Activated CD4-positive, alpha-beta T cell treated with anti-CD3 and anti-CD28 coated beads for 48 hours (primary cell): ENCODE measurements around the gene KLHL29.

Source experiments
- DNase-seq: peaks from one replicate; pipeline ENCODE4 v3.0.0-alpha.2; 2020

KLHL29 gene

DNA sequence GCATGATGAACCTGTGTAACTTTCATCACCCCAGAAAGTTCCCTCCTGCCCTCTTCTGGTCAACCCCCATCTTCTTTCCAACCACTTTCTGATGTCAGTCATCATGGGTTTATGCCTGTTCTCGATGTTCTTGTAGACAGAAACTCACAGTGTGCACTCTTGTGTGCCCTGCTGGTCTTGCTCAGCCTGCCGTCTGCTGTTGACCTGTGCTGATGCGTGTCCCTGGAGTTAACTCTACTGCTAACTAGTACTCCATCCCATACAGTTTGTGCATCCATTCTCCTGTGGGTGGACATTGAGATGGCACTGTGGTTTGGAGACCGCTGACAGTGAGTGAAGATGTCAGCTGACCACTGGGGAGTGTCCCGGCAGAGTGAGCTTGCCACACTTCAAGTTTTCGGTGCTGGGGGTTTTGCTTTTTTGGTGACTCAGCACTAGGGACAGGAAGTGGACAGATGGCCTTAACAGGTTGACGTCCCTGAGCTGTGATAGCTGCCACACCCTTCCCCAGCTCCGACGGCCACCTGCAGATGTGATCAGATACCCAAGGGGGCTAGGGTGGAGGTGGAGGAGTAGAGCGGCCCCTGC lies 14.8 kb downstream of the KLHL29 start:
- no peak for DNase-seq

DNA sequence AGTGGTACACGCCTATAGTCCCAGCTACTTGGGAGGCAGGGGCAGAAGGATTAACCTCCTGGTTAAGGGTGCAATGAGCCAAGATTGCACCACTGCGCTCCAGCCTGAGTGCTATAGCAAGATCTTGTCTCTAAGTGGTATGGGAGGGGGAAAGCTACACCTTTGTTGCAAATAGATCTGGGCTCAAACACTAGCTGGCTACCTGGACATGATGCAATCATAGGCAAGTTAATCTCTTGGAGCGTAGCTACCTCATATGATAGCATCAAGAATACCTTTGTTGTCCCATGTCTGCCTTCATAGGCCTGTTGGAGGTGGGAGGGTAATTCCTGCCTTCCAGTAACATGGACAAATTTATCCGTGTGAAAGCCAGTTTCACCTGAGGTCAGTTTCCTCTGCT lies 15.7 kb downstream of the KLHL29 start:
- no peak for DNase-seq

DNA sequence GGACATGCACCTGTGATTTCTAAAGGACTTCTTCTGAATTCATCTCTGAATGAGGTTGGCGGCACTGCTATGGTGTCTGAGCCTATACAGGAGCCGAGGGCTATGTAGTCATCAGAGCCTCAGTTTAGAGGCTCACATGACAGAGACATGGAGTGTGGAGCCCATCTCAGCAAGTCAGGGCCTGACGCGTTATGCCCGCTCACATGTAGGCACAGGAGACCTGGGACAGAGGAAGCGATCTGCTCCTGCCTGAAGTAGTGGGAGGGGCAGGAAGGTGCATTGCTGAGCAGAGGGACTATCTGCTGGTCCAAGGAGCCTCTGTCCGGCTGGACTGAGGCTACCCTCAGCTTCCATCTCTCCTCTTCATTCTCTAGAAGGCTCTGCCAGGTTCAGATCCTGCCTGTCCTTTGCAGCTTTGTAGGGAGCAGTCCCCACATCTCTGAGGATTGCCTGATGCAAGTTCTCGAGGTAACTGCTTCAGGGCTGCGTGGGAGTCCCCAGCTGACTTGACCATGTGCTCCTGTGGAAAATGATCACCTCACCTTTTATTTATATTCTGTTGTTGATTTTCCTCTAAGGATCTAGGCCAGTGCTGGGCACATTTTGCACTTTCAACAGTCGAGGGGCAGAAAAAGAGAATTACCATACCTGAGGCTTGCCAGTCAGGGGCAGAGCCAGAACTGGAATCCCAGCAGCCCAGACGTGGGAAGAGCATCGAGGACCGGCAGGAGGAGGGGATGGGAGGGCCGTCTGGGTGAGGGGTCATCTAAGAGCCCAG lies 16.6 kb downstream of the KLHL29 start:
- no peak for DNase-seq

DNA sequence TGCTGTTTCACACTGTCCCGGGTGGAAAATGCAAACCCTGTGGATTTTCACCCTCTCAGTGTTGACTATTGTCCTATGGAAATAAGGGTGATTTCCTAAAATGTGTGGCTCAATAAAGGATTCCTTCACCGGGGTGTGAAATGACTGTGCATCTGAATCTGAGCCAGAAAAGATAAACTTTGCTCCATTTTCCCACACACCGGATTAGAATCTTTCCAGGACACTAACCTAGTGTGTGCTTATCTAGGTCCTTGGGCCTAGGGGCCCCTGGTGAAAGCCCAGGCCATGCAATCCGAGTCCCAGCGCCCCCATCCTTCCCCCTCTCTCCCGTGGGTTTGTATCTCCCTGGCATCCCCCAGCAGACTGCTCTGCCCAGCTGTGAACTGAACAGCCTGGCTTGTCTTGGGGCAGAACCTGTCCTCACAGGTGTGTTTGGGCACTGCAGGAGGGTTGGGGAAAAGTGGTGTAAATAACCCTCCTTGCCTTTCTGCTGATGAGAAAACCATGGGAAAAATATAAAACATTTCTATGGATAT lies 17.3 kb downstream of the KLHL29 start:
- DNase-seq = no peak

DNA sequence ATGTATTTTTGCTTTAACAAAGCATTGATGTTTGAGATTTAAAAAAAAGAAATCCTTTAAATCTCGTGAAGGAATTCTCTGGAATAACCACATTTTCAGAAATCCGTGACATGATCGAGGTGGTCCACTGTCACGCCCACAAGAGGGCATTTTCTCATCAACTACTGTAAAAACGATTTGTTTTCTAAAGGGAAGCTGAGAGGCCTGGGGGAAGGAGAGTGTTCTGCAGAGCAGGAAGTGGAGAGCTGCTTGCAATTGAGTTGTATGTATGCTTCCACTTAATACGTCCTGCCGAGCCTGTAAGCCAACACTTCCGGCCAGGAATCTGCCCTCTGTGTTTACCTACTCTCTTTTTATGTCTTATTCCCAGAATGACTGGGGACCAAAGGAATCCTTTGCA lies 19.4 kb downstream of the KLHL29 start:
- DNase-seq = peak; percentile 13

DNA sequence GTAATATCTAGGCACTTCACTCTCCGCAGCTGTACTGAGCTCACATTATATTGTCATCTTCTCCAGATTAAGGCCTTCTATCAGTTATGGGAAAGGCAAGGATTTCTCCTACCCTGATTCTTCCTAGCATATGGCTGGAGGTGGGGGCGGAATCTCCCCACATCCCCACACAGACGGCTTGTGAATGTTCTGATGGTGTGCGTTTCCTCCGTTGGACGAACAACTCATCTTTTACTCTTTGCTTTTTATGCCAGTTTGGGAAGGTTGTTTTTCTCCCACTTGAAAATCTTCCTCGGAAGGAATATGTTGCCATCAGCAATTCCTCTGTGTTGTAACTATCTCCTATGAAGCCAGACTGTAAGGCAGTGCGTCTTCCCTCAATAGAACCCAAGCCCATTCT lies 24.3 kb downstream of the KLHL29 start:
- no peak for DNase-seq

DNA sequence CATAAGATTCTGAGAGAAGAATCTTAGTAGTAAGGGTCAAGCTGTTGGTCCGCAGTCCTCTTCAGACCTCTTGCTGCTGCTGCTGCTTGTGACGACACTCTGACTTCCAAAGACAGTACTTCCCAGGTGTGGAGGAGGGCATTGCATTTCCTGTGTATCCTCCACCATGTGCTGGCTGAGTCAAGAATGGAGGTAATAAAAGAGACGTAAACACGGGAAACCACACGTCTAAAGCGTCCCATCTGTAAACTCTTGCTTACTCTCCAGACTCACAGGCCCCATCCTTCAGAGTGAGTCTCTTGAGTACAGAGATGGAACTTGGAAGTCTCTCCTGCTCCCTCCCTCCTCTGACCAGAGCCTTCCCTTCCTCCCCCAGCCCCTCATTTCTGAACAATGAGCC lies 25.6 kb downstream of the KLHL29 start:
- DNase-seq = no peak

DNA sequence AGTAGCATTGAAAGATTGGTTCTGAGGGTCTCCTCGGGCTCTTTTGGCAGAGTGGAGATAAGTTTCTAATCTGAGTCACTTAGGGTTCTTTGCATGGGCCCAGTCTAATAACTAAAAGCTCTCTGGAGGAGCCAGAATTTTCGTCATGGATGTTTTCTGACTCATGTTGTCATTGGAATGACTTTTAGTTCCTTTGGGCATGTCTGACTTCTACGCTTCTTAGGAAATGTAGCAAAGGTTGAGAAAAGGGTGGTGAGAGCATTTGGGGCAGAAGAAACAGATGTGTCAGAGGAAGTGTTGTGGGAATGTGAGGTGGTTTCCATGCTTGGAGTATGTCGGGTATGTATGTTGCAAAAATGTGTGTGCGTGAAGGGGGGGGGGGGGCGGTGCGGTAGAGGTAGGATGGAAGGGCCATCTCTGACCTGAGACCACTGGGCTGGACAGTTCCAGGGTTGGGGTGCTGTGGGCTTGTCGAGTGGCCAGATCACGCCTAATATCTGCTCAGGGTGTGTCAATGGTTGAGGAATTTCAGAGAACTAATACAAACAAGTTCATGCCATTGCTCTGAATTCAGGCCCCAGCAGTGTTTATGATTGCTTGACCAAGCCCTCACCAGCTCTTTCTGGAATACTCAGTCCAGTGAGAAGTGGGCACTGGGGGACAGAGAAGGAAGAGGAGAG lies 26.9 kb downstream of the KLHL29 start:
- no peak for DNase-seq

DNA sequence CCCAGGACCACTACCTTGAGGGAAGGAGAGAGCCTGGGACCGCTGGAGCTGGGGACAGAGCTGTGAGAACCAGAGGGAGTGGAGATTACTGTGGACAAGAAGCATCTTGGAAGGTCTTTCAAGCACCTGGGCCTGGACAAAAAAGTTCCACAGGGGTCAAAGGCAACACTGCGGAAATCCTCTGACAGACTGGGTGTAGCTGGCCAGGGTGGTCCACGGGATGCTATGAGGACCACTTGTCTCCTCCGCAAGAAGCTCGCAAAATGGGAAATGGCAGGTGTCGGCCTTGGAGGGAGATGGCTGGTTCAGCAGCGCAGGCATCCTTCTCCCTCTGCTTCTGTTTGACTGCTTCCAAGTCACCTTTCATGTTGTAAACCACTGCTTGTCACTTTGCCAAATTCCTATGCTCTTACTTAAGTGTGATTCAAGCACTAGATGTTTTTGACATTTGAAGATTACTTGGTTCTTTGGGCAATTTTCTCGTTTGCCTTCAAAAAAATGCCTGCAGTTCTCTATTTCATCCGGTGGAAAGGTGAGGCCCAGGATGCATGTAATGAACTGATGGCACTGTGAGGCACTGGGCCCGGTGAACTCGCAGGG lies 27.7 kb downstream of the KLHL29 start:
- no peak for DNase-seq

DNA sequence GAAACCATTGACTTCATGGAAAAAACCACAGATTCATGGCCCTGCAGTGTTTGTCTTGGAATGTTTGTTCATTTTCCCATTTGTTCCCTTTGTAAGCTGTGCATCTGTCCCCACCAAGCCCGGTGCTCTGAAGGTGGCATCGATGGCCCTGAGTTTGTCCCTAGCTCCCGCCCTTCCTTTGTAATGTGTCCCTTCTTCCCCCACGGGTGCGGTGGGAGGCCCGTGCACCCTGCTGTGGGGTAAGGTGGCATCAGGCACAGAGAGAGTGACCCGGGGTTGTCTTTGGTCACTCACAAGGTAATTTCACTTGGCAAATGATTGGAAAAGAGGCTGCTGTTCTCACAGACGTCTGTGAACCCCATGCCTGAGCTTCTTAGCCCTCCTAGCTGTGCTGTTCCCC lies 28.7 kb downstream of the KLHL29 start:
- no peak for DNase-seq

DNA sequence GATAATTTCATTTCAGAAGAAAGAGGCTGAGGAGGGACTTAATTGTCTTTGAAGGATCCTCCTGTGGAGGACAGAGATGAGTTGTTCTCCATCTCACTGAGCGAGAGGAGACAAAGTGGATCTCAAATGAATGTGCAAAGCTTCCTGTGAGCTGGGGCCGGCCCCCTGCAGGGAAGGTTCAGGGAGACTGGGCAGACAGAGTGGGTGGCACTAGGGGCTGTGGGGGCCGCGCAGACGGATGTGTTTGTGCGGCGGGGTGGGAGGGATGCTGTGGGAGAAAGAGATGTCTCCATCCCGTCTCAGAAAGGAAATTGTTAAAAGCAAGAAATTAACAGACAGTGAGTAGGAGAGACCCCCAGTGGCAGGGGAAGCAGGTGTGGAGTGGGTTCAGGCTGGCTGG lies 29.1 kb downstream of the KLHL29 start:
- no peak for DNase-seq

DNA sequence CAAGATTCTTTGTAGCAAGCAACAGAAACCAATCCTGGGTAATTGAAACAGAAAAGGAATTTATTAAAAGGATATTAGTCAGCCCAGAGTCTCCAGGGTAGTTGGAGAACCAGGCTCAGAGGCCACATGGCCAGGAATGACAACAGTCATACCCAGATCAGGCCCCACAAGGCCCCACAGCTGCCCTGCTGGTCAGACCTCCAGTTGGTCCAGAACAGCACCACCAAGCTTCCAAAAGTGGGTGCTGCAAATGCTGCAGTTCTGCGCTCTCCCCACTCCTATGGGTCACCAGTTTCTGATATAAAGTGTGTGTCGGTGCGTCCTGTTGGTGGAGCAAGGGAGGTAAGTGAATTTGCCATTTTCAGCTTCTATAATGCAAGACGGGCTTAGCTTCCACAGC lies 29.9 kb downstream of the KLHL29 start:
- no peak for DNase-seq

DNA sequence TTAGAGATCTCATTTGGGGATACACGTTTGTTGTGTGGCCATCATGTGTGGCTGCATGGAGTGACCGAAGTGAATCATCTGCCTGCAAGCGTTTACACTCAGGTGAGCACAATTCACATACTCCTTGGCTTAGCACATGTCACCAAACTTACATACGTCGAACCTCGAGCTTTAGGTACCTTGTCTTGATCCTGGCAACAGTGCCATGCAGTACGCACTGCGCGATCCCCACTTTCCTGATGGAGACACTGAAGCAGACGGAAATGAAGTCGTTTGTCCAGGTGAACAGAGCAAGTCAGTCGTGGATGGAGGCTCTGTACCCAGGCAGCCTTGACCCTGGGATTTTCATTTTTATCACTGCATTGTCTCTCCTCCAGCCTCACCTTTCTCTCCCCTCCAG lies 32.3 kb downstream of the KLHL29 start:
- no peak for DNase-seq

DNA sequence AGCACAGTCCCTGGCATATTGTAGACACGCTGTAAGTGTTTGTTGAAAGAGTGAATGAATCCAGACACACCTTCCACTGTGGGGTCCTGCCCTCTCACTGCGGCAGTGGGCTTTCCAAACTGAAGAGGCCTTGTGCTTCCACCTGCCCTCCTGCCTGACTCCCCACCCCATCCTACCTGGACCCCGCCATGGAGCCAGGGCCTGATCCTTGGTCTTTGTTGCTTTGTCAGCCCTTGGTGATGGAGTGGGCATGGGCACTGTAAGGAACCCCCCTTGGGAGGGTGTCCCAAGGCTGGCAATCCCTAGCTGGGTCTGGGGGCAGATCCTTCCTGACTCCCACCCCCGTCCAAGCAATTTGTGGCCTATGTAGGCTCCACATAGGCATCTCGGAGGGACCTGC lies 33.1 kb downstream of the KLHL29 start:
- no peak for DNase-seq

DNA sequence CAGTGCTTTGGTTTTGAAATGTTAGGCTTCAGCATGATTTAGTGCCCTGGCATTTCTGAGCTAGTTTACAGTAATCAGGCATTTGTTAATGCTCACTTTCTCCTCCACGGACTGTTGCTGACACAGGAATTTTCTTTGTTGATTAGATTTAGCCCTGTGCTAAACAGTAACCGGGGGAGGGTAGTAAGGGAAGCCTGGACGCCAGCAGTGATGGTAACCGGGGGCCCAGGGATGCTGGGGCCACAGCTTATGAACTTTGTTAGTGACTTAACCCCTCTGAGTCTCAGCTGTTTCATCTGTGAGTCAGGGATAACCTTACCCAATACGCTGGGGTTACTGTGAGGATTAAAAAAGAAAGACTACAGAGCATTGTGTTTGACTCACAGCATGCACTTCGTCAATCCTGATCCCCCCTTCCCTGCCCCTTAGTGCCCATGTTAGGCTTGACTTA lies 33.5 kb downstream of the KLHL29 start:
- no peak for DNase-seq

DNA sequence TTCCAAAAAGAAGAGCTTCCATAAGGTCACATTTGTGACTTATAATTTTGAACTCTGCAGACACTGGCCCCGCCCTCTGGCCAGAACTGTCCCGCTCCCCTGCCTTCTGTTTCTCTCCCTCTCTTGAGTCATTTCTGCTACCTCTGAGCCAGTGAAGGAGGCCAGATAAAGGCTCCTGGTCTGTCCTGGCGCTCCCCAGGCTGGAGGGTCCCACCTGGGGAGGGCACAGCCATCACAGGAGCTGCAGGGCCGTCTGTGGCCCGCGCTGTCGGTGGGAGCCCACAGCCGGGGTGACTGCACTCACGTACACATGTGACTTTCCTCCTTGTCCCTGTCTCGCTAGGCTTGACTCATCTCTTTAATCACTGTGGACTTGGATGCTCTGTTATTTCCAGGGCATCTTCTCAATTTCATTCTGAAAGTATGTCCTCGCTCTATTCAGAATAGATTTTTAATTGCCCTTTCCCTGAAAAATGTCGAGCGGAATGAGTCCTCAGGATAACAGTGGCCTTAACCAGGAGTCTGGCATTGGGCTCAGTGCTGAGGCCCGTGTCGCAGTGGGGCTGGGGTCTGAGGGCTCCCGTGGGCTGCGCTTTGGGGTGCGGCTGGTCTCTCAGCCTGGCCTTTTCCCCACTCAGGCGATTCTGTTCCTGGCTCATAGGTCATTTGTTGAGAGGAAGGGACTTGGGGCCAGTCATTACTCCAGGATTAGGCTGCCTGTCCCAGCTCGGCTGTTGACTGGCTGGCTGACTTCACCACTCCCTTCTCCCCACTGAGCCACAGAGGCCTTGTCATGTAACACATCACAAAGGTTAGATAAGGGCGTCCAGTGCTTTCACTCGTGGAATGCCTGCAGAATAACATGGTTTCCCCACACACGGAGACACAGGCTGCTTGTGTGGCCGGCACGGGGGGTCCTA lies 34.5 kb downstream of the KLHL29 start:
- no peak for DNase-seq

DNA sequence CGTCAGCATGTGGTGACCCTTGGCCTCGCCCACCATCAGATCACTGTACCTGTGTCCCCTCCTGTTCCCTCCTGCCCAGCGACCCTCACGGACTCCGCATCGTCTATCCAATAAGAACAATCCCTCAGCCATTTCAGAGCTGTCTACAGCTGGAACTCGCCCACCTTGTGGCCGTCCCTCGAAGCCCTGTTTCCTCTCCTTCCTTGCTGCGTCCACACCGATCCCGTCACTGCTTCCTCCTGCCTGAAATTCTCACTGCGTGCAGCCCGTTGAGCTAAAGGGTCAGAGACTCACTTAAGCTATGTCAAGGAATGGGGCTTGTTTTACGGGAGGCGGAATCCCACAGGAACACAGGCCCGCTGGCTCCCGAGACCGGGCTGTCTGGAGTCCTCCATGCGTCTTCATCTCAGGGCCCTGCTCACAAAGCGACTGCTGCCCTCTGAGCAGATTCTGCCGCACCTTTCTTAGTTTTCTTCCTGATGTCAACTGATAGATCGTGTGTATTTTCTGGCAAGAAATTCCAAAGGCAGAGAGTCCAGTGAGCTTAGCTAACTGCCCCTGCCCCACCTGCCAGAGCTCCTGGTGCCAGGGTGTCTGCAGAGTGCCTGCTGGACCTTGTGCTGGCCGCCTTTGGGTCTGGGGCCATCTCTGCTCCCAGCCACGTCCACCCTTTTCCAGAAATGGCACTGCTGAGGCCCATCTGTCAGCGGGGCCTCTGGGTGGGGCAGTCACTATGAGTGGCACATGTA lies 35.3 kb downstream of the KLHL29 start:
- DNase-seq = no peak

DNA sequence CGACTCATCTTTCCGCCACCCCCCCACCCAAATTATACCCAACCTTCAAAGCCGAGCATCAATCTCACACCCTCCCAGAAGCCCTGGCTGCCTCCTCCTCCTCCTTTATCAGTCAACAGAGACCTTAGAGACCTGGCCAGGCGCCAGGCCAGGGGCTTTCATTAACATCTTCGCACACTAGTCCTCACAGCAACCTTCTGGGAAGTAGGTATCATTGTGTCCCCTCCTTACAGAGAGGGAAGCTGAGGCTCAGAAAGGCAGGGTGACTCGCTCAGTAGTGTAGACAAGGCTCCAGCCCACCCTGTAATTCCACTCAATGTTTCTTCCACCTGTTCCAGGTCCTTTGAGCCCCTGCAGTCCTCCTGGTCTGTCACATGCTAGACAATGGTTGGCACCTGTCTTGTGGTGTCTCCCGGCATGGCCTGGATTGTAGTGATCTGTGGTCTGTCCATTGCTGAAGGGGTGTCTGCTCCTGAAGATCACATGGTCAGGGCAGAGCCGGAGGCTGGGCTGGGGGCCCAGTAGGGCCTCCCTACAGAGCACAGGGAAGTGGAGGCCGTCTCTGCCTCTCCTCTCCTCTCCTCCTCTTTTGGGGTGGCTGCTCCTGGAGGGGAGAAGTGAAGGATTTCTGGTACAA lies 36.0 kb downstream of the KLHL29 start:
- no peak for DNase-seq

DNA sequence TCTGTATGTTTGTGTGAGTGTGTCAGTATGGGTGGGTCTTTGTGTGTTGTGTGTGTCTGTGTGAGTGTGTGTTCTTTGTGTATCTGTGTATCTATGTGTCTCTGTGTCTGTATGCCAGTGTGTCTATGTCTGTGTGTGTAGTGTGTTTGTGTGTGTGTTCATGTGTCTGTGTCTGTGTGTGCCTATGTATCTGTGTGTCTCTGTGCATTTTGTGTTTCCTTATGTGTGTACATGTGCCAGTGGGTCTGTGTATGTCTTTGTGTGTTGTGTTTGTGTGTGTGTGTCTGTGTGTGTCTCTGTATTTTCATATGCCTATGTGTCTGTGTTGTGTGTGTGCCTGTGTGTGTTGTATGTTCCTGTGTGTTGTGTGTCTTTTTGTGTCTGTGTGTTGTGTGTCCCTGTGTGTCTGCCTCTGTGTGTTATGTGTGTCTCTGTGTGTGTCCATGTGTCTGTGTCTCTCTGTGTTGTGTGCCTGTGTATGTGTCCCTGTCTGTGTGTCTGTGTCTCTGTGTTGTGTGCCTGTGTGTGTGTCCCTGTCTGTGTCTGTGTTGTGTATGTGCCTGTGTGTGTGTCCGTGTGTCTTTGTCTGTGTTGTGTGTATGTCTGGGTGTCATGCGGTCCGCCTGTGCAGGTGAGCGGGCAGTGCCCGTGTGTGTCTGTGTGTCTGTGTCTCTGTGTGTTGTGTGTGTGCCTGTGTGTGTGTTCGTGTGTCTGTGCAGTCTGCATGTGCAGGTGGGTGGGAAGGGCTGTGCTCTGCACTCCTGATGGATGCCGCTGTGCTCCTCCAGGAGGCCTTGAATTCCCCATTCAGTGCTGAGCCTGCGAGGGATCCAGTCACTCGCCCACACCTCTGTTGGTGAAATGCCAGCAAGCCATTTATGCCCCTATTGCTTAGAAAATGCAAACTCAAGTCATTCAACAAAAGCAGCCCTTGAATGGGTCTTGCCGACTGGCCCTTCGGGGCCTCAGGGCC lies 37.4 kb downstream of the KLHL29 start:
- no peak for DNase-seq
